HepG2 (cell line): ENCODE data around the gene CCNI2.

Experiments
- CTCF ChIP-seq: sonication (generic); formaldehyde crosslinking; IDR thresholded peaks from 2 replicates; pipeline ENCODE4 v1.5.0; 2020; ENCODE audit warnings: mild to moderate bottlenecking, missing genetic modification reagents, moderate library complexity
- EEA1 ChIP-seq: sonication (generic); formaldehyde crosslinking; IDR thresholded peaks from 2 replicates; pipeline ENCODE4 v1.5.1; 2020; ENCODE audit warnings: mild to moderate bottlenecking, missing genetic modification reagents, borderline replicate concordance
- GFI1 ChIP-seq: sonication (generic); formaldehyde crosslinking; IDR thresholded peaks from 2 replicates; pipeline ENCODE4 v1.5.0; 2020; ENCODE audit warnings: missing genetic modification reagents, mild to moderate bottlenecking, borderline replicate concordance
- HMG20B ChIP-seq: conservative IDR thresholded peaks from 2 replicates; pipeline ENCODE4 v1.6.1; 2016; ENCODE audit warnings: missing genetic modification reagents, missing compliant biosample characterization
- HNRNPUL1 ChIP-seq: fragments of 200-400 bp; formaldehyde crosslinking; IDR thresholded peaks from 2 replicates; pipeline ENCODE4 v1.6.1; 2017; ENCODE audit warnings: low read depth, mild to moderate bottlenecking, low read length, moderate library complexity
- MXI1 ChIP-seq: IDR thresholded peaks from 3 replicates; pipeline ENCODE4 v1.6.1; 2012; ENCODE audit warnings: low read depth, low read length, inconsistent platforms, borderline replicate concordance
- PHF20 ChIP-seq: sonication (generic); formaldehyde crosslinking; IDR thresholded peaks from 2 replicates; pipeline ENCODE4 v1.5.0; 2020; ENCODE audit warnings: mild to moderate bottlenecking, missing genetic modification reagents
- POLR2A ChIP-seq, 2 experiments: IDR thresholded peaks; 2 replicates each; pipeline ENCODE4 v1.6.1; 2011; ENCODE audit warnings: low read depth in 2 of 2, low read length in 2 of 2, mild to moderate bottlenecking in 1 of 2, moderate library complexity in 1 of 2; ENCODE audit not compliant: insufficient read depth in 1 of 2
- SIN3B ChIP-seq: fragments of 150-350 bp; IDR thresholded peaks from 2 replicates; pipeline ENCODE4 v1.6.1; 2014; ENCODE audit warnings: low read length
- ZBTB7A ChIP-seq: sonication (generic); formaldehyde crosslinking; IDR thresholded peaks from 2 replicates; pipeline ENCODE4 v1.8.0; 2022; ENCODE audit warnings: mild to moderate bottlenecking, missing genetic modification reagents
- ZNF10 ChIP-seq: sonication (generic); formaldehyde crosslinking; IDR thresholded peaks from 2 replicates; pipeline ENCODE4 v1.4.0; 2020; ENCODE audit warnings: mild to moderate bottlenecking, low read depth, missing genetic modification reagents, borderline replicate concordance
- ZNF44 ChIP-seq: sonication (generic); formaldehyde crosslinking; IDR thresholded peaks from 2 replicates; pipeline ENCODE4 v1.5.1; 2020; ENCODE audit warnings: mild to moderate bottlenecking, missing genetic modification reagents
- TF ChIP-seq, protein P1 (sequence below): sonication (generic); formaldehyde crosslinking; IDR thresholded peaks from 2 replicates; pipeline ENCODE4 v1.4.0; 2020; ENCODE audit warnings: missing genetic modification reagents

- TF ChIP-seq HMG20B (CRISPR knock-in tag) (no peak), POLR2A (IDR thresholded peaks at IDR 0.05; ENCODE audit: insufficient read depth in 1 of 2, low read depth in 2 of 2, low read length in 2 of 2) (no peak), MXI1 (no peak), EEA1 (no peak), HNRNPUL1 (no peak), SIN3B (no peak), GFI1 (no peak), CTCF (CRISPR knock-in tag) (no peak), ZNF44 (CRISPR knock-in tag) (no peak), ZBTB7A (CRISPR knock-in tag) (no peak), ZNF10 (CRISPR knock-in tag) (no peak), PHF20 (CRISPR knock-in tag) (no peak)
- TF ChIP-seq, protein P1, sequence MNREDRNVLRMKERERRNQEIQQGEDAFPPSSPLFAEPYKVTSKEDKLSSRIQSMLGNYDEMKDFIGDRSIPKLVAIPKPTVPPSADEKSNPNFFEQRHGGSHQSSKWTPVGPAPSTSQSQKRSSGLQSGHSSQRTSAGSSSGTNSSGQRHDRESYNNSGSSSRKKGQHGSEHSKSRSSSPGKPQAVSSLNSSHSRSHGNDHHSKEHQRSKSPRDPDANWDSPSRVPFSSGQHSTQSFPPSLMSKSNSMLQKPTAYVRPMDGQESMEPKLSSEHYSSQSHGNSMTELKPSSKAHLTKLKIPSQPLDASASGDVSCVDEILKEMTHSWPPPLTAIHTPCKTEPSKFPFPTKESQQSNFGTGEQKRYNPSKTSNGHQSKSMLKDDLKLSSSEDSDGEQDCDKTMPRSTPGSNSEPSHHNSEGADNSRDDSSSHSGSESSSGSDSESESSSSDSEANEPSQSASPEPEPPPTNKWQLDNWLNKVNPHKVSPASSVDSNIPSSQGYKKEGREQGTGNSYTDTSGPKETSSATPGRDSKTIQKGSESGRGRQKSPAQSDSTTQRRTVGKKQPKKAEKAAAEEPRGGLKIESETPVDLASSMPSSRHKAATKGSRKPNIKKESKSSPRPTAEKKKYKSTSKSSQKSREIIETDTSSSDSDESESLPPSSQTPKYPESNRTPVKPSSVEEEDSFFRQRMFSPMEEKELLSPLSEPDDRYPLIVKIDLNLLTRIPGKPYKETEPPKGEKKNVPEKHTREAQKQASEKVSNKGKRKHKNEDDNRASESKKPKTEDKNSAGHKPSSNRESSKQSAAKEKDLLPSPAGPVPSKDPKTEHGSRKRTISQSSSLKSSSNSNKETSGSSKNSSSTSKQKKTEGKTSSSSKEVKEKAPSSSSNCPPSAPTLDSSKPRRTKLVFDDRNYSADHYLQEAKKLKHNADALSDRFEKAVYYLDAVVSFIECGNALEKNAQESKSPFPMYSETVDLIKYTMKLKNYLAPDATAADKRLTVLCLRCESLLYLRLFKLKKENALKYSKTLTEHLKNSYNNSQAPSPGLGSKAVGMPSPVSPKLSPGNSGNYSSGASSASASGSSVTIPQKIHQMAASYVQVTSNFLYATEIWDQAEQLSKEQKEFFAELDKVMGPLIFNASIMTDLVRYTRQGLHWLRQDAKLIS (CRISPR knock-in tag), result no peak
Observed at GRCh38 chr5:132742626-132743025, 4.6 kb upstream of the CCNI2 start.
